H1 (cell line): ENCODE measurements around the gene CTNND2. TPM values are rescaled to one million over a fixed set of nuclear protein-coding genes. Genes with fewer than 3 reads are reported as not detected.

Experiments used
- RAD21 ChIP-seq, 2 experiments: IDR thresholded peaks in 1 of 2; conservative IDR thresholded peaks in 1 of 2; 2 replicates each; pipeline ENCODE4 v1.6.1; 2011; ENCODE audit warnings: low read depth in 2 of 2, low read length in 2 of 2, improper control_type of control experiment in 1 of 2, inconsistent platforms in 1 of 2, mild to moderate bottlenecking in 1 of 2, moderate library complexity in 1 of 2
- TAF7 ChIP-seq: optimal IDR thresholded peaks from 2 replicates; pipeline ENCODE3; 2011; ENCODE audit warnings: low read depth, mild to moderate bottlenecking, inconsistent platforms, low read length, moderate library complexity, borderline replicate concordance
- polyA plus RNA-seq, 7 experiments: library from polyadenylated mRNA; depleted of rRNA in 3 of 7; stranded (reverse) in 5 of 7; unstranded in 2 of 7; fragments of >200 nt in 5 of 7; fragments of 200-250 nt in 2 of 7; gene quantifications; 1 replicate in 5 of 7; 2 replicates in 1 of 7; 4 replicates in 1 of 7; pipeline versions ENCODE4 v1.2.1 to v1.2.3, GENCODE V29; 2011 to 2013; ENCODE audit warnings: missing spikeins in 2 of 7, mixed read lengths in 2 of 7
- total RNA-seq: library from RNA; stranded (reverse); fragmentation: NEBNext Ultra II Directional; extraction: Animal tissue kit (Norgen Biotek cat#: 25700); gene quantifications from 2 replicates; pipeline ENCODE4 v1.2.1, GENCODE V29; 2021

Gene CTNND2
- total and polyA plus RNA-seq, 2 of the 8 experiments (the other 6 are each of a cell fraction or from before 2014, with no cell fraction given): 7.4 to 14.2 TPM

- TF ChIP-seq TAF7 (peak; percentile 18), RAD21 (IDR thresholded peaks at IDR 0.05 in 1 of 2, conservative IDR thresholded peaks at IDR 0.05 in 1 of 2; ENCODE audit: low read depth in 2 of 2, low read length in 2 of 2) (no peak; a peak in 2 of 4 replicates)
Measured at GRCh38 chr5:11903614-11904264, 507 bp downstream of the CTNND2 start (continued).
